SK-MEL-5 (cell line): Measurements from ENCODE around the gene UBE2F. TPM values are rescaled to one million over a fixed set of nuclear protein-coding genes. Genes with fewer than 3 reads are reported as not detected.

ENCODE experiments used
- DNase-seq: peaks from one replicate; pipeline ENCODE4 v3.0.0-alpha.2; 2016; ENCODE audit warnings: low read depth, low spot score
- in situ Hi-C: cut with HindIII; loops from 2 replicates; pipeline ENCODE4 v1.10.0; 2016; ENCODE audit warnings: low sequenced_read_pairs, high pct_unique_total_duplicates, low pct_unique_long_range_greater_than_20kb
- small RNA-seq, 2 experiments: library from RNA; depleted of rRNA; stranded (forward); fragments of <200 nt; gene quantifications; one replicate each; pipeline ENCODE3, GENCODE V24; 2014
- total RNA-seq: library from RNA; depleted of rRNA; stranded (reverse); fragments of >200 nt; shearing (Covaris generic); gene quantifications from 2 replicates; pipeline ENCODE4 v1.2.3, GENCODE V29; 2014; rRNA removed

The UBE2F gene
- total RNA-seq, 1 experiment from 2014 or later, result 216 TPM

DNA sequence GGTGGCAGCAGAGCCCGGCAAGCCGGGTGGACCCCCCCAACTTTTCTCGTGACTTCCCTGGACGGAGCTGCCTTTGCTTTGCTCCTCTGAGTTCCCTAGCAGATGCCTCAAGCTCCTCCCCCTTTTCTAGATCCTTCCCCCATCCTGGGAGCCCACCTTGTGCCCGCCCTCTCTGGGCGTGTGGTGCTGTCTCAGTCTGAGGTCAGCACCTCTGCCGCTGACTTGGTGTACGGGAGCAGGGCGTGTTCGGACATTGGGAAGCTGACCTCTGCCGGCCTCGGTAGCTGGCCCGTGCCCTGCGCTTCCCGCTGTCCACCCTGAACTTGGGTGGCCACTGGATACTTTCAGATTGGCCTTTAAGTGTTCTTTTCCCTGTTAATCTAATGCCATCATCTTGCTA is 113.7 kb downstream of the UBE2F start:
- in situ Hi-C loops, result no loop called here

DNA sequence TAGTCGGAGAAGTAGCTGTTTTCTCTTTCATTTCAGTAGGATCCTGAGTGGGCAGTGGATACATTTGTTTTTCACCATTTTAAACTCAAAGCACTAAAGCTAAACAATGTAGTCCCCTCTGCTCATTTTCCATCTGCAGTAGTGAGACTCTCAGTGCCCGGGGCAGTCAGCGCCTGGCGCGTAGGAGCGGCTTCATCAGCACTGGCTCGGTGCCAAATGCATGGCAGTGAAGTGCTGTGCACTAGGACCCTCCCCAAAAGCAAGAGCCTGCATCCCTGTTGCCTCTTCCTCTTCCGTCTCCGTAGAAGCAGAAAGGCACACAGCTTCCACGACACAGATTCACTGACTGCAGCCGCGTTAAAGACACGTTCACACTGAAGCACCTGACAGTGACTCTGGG is 114.3 kb downstream of the UBE2F start:
- in situ Hi-C loops, result no loop called here
- DNase-seq, result no peak

More for the DNA sequence above, 113.7 kb downstream of the UBE2F start:
- DNase-seq, result no peak

DNA sequence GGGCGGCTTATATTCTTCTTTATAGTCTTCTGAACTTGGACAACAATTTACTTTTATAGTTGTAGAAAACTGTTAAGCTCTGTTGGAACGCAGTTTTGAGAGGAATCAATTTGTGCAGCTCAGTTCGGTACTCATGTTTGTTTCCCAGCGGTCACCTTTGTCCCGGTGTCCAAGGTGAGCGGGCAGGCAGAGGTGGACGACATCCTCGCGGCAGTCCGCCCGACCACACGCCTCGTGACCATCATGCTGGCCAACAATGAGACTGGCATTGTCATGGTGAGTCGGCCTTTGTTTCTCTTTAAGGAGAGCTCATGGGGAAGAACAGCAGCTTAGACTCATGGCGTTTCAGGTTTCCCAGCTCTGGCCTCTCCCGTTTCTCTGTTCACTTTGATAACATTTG is 114.7 kb downstream of the UBE2F start:
- in situ Hi-C loops, result no loop called here

DNA sequence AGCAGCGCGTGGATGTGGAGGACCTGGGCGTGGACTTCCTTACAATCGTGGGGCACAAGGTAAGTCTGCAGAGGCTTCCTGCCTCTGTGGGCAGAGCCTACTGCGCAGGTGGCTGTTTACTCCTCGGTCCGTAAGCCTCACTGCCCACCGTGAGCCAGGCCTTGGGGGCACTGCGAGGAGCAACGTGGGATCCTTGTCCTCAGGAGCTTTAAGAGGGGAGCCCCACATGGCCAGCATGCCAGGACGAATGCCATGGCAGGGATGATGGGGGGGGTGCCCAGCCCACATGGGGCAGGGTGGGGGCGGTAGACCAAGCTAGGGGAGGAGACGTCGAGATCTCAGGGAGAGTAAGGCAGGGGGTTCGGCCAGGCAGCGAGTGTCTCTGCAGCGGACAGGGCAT is 115.3 kb downstream of the UBE2F start:
- in situ Hi-C loops, result no loop called here

More for the DNA sequence above, 114.7 kb downstream of the UBE2F start:
- no peak for DNase-seq

DNA sequence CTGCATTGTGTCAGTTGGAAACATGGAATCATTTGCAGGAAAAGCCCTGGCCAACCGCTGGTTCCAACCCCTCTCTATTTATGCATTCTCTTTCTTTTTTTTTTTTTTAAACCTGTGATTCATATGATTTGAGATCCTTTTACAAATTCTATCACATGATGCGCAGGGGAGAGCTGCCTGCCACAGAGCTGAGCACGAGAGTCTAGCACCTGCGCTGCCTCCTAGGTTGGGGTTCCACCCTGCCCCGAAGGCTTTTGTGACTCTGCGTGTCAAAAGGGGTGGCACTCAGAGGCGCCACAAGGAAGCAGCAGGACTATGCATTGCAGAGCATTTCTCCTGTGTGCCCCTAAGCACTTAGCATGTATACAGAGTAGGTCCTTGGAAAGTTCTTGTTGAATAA is 116.0 kb downstream of the UBE2F start:
- no peak for DNase-seq
- in situ Hi-C loops, result no loop called here

More for the DNA sequence above, 115.3 kb downstream of the UBE2F start:
- no peak for DNase-seq

DNA sequence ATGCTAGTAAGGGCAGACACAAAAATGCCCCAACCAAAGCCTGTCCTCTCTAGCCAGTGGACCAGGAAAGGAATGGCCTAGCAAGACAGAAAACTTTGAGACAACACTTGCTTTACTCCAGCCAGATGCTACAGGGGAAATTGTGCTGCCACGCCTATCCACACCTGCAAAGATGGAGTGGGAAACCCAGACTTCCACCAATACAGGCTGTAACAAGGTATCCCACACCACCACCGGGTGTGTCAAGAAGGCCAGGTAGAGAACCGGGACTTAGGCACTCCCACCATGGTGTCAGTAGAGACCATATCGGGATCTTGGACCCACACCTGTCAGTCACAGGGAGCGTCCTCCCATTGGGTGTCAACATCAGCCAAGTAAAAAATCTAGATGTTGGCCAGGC is 117.1 kb downstream of the UBE2F start:
- no peak for DNase-seq
- in situ Hi-C loops, result no loop called here

DNA sequence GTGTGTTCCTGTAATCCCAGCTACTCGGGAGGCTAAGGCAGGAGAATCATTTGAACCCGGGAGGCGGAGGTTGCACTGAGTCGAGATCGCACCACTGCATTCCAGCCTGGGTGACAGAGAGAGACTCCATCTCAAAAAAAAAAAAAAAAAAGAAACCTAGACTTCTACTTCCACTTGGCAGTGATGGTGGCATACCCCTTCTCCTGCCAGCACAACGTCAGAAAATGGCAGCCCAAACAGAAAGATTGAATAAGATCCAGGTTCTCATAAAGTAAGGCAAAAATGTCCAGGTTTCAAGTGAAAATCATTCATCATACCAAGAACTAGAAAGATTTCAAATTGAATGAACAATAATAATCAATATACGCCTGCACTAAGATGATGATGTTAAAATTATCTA is 117.9 kb downstream of the UBE2F start:
- no peak for DNase-seq
- in situ Hi-C loops, result no loop called here

DNA sequence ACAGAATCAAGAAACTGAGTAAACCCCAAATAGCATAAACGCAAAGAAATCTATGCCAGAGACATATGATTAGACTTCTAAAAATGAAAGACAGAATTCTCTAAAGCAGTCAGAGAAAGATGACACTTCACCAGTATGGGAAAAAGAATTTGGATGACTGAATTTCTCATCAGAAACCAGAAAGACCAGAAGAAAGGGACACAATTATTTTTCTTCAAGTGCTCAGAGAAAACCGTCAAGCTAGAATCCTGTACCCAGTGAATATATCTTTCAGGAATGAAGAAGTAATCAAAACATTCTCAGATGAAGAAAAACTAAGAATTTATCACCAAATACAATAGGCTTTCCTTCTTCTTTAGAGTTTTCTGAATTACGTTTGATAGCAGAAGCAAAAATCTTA is 119.1 kb downstream of the UBE2F start:
- no peak for DNase-seq
- in situ Hi-C loops, result no loop called here

DNA sequence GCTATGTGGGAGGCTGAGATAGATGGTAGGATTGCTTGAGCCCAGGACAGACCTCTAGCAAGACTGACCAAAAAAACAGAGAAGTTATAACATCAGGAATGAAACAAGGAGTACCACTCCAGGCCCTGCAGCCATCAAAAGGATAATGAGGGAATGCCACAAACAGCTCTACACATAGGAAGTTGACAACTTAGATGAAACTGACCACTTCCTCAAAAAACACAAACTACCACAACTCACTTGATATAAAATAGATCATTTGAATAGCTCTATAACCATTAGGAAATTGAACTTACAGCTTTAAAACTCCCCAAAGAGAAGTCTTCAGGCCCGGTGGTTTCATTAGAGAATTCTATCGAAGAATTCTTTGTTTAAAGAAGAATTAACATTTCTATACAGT is 120.4 kb downstream of the UBE2F start:
- in situ Hi-C loops, result no loop called here
- no peak for DNase-seq

DNA sequence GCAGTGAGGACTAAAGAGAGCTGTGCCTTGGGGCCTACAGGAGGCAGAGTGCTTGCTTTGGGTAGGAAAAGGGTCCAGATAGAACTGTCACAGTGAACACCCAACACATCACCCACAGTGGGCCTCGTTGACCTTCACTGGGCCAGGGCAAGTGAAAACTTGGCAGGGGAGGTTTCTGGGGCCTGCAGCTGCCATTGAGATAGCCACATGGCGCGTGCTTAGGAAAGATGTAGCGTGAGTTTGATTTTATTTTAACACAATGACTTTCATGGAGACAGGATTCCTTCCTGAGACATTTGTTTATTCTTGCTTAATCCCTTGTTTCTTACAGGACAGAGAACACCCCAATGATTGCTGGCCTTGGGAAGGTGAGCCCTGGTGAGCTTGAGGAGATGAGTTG is 124.1 kb downstream of the UBE2F start:
- no peak for DNase-seq
- in situ Hi-C loops, result no loop called here

DNA sequence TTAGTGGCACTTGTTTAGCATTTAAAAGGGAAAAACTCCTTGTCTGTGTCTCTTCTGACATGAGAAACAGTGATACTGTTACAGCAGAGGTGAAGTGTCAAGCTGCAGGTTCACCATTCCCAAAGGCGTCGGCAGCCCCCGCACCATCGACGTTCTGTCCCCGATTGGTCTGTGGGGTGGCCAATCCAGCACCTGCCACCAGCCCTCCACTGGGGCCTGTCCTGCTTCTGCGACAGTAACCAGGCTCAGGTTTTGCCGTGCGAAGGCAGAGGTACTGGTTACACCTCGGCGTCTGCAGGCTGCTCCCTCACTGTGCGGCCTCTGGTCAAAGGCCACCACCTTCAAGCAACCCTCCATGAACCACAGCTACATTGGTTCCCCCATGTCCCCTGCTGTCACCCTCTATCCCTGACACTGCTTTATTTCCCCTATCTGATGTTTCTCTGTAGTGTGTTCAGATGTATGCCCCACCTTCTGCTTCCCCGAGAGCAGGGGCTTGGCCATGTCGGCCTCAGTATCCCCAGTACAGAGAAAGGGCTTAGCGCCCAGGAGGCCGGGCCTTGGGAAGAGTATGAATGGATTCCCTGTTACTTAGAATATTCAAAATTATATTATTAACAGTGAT is 124.7 kb downstream of the UBE2F start:
- DNase-seq, result no peak
- in situ Hi-C loops, result no loop called here

Small RNAs within 50 kb of the gene (small RNA-seq; reads per million reads assigned to genes)
- gene RNU6-1333P, result 0 reads per million in 2 experiments

Other genes with a start within 250 kb of the UBE2F start
- 0.29 and 0.45 TPM in 2 replicates for gene RBM44, start 168.2 kb upstream of the UBE2F start, total RNA-seq
- 0.26 TPM in 1 of 2 replicates, not detected in the other for gene RAMP1, start 107.4 kb upstream of the UBE2F start, total RNA-seq
- 64.8 and 71.6 TPM in 2 replicates for gene SCLY, start 94.0 kb downstream of the UBE2F start, total RNA-seq
- gene ESPNL, start 133.3 kb downstream of the UBE2F start, total RNA-seq, result 0.19 and 0.29 TPM in 2 replicates
- 0.03 TPM in 1 of 2 replicates, not detected in the other for gene KLHL30, start 171.7 kb downstream of the UBE2F start, total RNA-seq
- 22.3 and 29.3 TPM in 2 replicates for gene ERFE, start 192.0 kb downstream of the UBE2F start, total RNA-seq
- gene ILKAP, start 236.7 kb downstream of the UBE2F start, total RNA-seq, result 35.8 and 36.9 TPM in 2 replicates